ENCODE measurements around the gene ADGRG6. TPM values are rescaled to one million over a fixed set of nuclear protein-coding genes. Genes with fewer than 3 reads are reported as not detected.

The ADGRG6 gene
- total RNA-seq, 2 donors from 2014 or later = 0.18 to 0.25 TPM

DNA sequence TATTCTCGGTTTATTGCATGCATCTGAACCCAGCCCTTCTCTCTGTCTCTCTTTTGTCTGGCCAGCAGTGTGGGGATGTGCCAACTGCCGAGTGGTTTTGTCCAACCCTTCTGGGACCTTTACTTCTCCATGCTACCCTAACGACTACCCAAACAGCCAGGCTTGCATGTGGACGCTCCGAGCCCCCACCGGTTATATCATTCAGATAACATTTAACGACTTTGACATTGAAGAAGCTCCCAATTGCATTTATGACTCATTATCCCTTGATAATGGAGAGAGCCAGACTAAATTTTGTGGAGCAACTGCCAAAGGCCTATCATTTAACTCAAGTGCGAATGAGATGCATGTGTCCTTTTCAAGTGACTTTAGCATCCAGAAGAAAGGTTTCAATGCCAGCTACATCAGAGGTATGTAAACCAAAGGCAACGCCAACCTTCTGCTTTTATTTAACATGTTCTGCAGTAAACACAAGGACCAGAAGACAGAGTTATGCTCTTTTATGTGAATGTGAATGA, 65.8 kb downstream of the ADGRG6 start:
- H3K36me3 Mint-ChIP-seq (ENCODE audit: low read depth) = no peaks in the 10 kb centered on the region
- H3K4me1 Mint-ChIP-seq = no peaks in the 10 kb centered on the region
- no peak for DNase-seq
- peaks cover 21% of the 10 kb centered on the region for H3K27me3 Mint-ChIP-seq
- no peak for ATAC-seq
- no peak overlapping the region for H3K4me3 Mint-ChIP-seq
- H3K9me3 ChIP-seq (ENCODE audit: control insufficient read depth, low read length, poor library complexity, severe bottlenecking) = no peaks in the 10 kb centered on the region
- H3K27ac Mint-ChIP-seq = no peak overlapping the region

DNA sequence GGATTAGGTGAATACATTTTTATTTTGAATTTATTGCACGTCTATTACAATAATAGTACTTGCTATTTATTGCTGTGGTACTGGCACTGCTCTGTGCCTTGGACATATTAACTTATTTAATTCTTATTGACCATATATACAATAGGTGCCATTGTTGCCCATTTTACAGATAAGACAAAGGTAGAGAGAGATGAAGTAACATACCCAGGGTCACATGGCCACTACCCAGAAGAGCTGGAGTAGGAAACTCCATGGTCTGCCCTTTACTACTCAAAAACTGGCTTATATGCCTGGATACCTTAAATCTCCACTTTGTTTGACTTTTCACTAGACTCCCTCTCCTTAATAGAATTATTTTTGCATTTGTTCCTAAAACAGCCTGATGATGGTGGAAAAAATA, 67.5 kb downstream of the ADGRG6 start:
- H3K27me3 Mint-ChIP-seq = peaks cover 21% of the 10 kb centered on the region
- no peak overlapping the region for H3K27ac Mint-ChIP-seq
- no peaks in the 10 kb centered on the region for H3K36me3 Mint-ChIP-seq (ENCODE audit: low read depth)
- DNase-seq (no peak), ATAC-seq (no peak)
- no peaks in the 10 kb centered on the region for H3K4me1 Mint-ChIP-seq
- H3K4me3 Mint-ChIP-seq = no peak overlapping the region
- no peaks in the 10 kb centered on the region for H3K9me3 ChIP-seq (ENCODE audit: control insufficient read depth, low read length, poor library complexity, severe bottlenecking)

DNA sequence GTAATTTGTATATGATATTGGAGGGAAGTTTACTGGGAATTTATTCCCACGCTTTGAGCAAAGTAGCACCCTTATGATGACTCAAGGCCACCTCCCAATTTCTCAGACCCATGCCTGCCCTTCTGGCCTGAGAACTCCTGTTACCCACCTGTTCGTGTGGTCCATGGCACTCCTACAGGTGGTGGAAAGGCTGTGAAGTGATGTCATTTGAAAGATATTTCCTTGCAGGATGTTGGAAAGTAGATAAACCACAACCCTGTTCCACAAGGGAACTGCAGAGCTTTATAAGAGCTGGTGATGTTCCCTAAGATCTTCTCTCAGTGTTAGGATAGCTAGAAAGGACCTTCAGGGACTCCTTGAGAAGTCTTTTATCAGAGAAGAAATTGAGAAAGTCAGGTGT, 70.5 kb downstream of the ADGRG6 start:
- H3K4me3 Mint-ChIP-seq = no peak overlapping the region
- no peaks in the 10 kb centered on the region for H3K36me3 Mint-ChIP-seq (ENCODE audit: low read depth)
- H3K27ac Mint-ChIP-seq = no peak overlapping the region
- no peaks in the 10 kb centered on the region for H3K9me3 ChIP-seq (ENCODE audit: control insufficient read depth, low read length, poor library complexity, severe bottlenecking)
- peaks cover 5% of the 10 kb centered on the region for H3K27me3 Mint-ChIP-seq
- no peaks in the 10 kb centered on the region for H3K4me1 Mint-ChIP-seq
- DNase-seq (no peak), ATAC-seq (no peak)

DNA sequence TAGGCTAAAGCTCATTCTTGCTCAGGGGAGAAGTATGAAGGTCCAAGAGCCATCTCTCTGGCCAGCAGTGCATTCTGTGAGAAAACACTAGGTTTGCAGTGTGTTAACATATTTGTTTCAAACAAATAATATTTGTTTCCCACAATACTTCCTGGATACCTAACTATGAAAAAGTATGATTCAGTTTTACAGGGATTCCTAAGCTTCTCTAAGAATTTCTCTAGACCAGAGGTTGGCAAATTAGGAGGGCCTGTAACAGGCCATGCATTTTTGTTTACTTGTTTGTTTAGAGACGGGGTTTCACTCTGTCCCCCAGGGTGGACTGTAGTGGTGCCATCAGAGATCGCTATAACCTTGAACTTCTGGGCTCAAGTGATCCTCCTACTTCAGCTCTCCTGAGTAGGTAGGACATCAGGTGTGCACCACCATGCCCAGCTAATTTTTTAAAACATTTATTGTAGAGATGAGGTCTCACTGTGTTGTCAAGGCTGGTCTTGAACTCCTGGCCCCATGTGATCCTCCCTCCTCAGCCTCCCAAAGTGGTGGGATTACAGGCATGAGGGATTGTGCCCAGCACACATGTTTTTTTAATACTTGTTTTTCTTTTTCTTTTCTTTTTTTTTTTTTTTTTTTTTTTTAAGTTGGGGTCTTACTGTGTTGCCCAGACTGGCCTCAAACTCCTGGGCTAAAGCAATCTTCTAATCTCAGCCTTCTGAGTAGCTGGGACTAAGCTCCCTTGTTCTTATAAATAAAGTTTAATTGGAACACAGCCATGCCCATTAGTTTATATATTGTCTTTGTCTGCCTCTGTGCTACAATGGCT, 71.7 kb downstream of the ADGRG6 start:
- no peaks in the 10 kb centered on the region for H3K9me3 ChIP-seq (ENCODE audit: control insufficient read depth, low read length, poor library complexity, severe bottlenecking)
- H3K4me3 Mint-ChIP-seq = no peak overlapping the region
- peaks cover 5% of the 10 kb centered on the region for H3K27me3 Mint-ChIP-seq
- ATAC-seq (no peak), DNase-seq (no peak)
- H3K27ac Mint-ChIP-seq = no peak overlapping the region
- H3K4me1 Mint-ChIP-seq = no peaks in the 10 kb centered on the region
- H3K36me3 Mint-ChIP-seq (ENCODE audit: low read depth) = no peaks in the 10 kb centered on the region

DNA sequence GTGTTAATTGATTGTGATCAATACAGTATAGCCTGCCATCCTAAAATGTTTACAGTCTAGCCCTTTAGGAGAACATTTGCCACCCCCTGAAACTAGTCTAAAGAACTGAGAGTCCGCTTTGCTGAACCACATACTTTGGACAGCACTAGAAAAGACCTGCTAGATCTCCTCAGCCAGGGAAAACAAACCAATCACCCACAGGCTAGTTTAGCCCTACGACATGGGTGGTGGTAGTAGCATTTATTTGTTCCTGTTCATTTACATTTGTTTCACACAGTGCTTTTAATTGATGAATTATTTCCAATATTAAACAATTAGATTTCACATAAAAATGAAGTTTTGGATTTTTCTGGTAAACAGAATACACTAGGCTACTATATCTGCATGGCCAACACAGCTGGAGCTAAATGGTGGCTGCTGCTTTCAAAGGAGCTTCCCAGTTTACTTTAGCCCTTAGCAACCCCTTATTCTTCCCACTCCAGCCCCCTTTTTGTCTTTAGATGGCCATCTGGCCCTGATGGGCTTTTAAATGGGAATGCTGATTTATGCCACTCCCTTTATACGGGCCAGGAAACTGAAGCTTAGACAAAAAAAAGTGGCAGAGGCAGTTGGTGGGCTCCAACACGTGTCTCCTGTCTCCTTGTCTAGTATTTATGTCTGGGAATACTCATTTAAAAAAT, 72.4 kb downstream of the ADGRG6 start:
- Mint-ChIP-seq H3K27ac (no peak overlapping the region), H3K4me1 (no peaks in the 10 kb centered on the region), H3K36me3 (ENCODE audit: low read depth) (no peaks in the 10 kb centered on the region), H3K4me3 (no peak overlapping the region), H3K27me3 (peaks cover 11% of the 10 kb centered on the region)
- ATAC-seq (no peak), DNase-seq (no peak)
- no peaks in the 10 kb centered on the region for H3K9me3 ChIP-seq (ENCODE audit: control insufficient read depth, low read length, poor library complexity, severe bottlenecking)

DNA sequence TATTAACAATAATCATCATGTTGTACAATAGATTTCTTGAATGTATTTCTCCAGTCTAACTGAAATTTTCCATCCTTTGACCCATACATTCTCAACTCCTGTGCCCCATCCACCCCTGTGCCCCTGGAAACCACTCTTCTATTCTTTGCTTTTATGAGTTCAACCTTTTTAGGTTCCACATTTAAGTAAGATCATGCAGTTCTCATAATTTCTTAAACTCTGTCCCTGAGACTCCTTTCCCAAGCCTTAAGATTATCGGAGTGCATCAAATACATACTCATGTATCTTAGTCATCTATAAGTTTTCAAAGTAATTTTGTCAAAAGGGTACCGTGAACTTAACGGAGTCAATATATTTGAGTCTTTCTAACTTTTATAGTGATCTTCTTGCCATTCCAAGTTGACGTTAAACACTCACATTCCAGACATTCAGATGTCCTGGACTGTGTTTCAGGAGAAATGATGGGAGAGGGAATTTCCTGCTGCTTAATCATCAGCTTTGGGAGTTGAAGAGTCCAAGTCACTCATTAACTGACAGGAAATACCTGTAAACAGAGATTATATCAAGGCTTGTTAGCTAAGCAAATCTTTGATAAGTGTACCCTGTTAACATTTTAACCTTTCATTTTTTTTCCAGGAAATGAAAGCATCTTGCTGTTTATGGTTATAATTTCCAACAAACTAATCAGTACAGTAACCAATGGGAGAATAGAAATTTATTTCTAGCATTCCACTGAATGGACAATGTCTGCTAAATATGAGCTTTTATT, 73.3 kb downstream of the ADGRG6 start:
- Mint-ChIP-seq H3K27me3 (peaks cover 20% of the 10 kb centered on the region), H3K4me3 (no peak overlapping the region), H3K27ac (no peak overlapping the region), H3K36me3 (ENCODE audit: low read depth) (no peaks in the 10 kb centered on the region), H3K4me1 (no peaks in the 10 kb centered on the region)
- ATAC-seq (no peak), DNase-seq (no peak)
- no peaks in the 10 kb centered on the region for H3K9me3 ChIP-seq (ENCODE audit: control insufficient read depth, low read length, poor library complexity, severe bottlenecking)

DNA sequence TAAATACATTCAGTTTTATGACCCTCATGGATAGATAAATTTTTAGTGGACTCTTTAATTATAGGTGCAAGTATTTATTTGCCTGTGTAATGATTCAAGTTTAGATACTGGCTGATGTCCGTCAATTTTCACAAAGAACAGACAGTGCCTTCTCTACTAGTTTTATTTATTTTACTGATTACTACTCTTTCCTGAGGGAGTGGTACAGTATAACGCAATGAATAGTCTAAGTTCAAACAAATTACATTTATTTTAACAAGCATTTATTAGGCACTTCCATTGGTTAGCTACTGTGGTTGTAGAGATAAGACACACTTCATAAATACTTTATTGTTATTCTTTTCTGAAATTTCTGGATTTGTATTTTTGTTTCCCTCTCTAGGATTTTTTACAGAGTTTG, 74.3 kb downstream of the ADGRG6 start:
- Mint-ChIP-seq H3K27ac (no peak overlapping the region), H3K36me3 (ENCODE audit: low read depth) (no peaks in the 10 kb centered on the region), H3K4me3 (no peak overlapping the region), H3K4me1 (no peaks in the 10 kb centered on the region), H3K27me3 (peaks cover 28% of the 10 kb centered on the region)
- DNase-seq = no peak
- no peaks in the 10 kb centered on the region for H3K9me3 ChIP-seq (ENCODE audit: control insufficient read depth, low read length, poor library complexity, severe bottlenecking)
- no peak for ATAC-seq

DNA sequence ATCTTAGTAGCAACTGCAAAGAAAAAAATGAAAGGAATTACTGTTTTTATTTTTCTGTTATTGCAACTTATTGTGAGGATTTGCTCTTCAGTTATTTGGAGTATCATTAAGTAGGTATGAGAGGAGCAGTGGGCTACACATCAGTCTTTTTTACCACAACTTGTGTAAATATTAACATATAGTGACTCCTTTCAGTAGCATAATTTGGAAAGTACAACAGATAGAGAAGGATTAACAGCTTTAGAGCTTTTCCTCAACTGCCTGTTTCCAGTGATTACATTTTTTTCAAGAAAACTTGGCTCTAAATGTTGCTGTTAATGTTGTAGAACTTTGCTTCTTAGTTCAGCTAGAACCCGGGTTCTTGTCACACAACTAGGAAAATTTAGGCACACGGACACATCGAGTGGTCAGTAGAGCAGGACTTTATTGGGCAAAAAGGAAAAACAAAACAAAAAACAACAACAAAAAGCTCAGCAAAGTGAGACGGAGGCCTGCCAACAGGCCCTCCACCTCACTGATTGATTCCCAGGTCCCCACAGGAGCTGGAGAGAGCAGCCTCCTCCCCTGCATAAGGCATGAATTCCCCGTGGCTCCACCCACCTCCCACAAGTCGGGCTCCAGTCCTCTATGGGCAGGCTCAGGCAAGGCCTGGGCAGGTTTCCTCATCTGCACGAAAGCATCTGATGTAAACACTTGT, 75.1 kb downstream of the ADGRG6 start:
- no peak overlapping the region for H3K27ac Mint-ChIP-seq
- ATAC-seq = no peak

DNA sequence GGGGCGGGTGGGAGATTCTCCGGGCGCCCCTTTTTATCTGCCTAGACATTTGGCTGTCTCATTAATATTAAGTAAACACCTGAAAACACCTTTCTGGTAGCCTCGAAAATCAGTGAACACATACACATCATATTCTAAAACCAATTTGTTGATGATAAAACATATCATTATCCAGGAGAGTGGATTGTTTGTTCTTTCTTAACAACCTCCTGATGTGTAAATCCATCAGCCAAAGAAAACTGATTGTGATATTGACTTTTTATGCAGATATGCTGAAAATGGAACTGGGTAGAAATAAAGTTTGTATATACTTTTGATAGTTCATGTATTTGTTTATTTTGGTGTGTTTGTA, 75.7 kb downstream of the ADGRG6 start:
- DNase-seq = no peak
- Mint-ChIP-seq H3K27ac (no peak overlapping the region), H3K4me1 (no peaks in the 10 kb centered on the region), H3K27me3 (peaks cover 33% of the 10 kb centered on the region), H3K4me3 (no peak overlapping the region), H3K36me3 (ENCODE audit: low read depth) (no peaks in the 10 kb centered on the region)
- no peaks in the 10 kb centered on the region for H3K9me3 ChIP-seq (ENCODE audit: control insufficient read depth, low read length, poor library complexity, severe bottlenecking)
- no peak for ATAC-seq

More for the DNA sequence above, 75.1 kb downstream of the ADGRG6 start:
- H3K9me3 ChIP-seq (ENCODE audit: control insufficient read depth, low read length, poor library complexity, severe bottlenecking) = no peaks in the 10 kb centered on the region
- Mint-ChIP-seq H3K27me3 (peaks cover 31% of the 10 kb centered on the region), H3K4me1 (no peaks in the 10 kb centered on the region), H3K36me3 (ENCODE audit: low read depth) (no peaks in the 10 kb centered on the region), H3K4me3 (no peak overlapping the region)
- DNase-seq = no peak

DNA sequence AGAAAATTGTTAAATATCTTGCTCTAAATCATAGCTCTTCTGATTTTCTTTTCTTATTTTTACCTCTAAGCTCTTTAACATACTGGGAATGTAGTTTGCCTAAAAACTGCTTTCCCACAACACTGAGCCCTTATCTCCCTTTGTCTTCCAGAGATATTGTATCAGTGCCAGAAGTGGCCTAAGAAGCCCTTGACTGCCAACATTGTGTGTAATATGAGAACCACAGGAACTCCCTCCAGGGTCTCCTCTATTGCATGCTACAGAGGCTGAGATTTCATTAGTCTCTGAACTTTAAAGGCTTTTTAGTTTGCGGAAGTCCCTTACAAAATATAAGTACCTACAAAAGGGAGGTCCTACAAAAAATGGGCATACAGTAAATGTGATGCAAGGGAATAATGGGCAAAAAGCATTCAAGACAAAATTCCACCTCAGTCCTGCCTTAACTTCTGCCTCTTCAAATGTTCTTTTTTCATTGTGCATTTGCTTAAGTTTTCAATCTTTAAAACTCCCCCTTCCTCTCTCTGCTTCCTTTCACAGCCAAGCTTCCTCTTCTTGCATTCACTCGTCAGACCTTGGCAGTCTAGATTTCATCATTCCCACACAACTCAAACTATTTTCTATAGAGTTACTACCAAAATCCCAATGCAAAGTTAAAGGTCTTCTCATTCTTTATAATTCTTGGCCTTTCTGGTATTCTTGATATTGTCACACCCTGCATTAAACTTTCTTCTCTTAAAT, 76.5 kb downstream of the ADGRG6 start:
- no peak for ATAC-seq

DNA sequence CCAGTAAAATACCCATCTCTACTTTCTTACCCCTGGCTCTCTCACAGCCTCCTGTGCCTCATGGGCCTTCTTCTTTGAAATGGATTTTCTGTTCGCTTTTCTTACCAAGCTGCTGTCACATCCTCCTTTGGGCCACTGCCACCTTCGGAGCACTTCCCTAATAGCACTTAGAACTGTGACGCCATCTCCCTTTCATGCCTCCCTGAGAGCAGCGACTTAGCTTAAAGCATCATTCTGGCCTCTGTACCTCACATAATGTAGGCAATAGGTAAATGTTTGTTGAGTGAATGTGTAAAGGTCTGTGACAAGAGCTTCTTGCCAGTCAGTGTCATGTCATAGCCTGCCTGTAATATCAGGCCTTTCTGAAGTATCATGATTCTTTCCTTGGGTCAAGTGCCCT, 78.8 kb downstream of the ADGRG6 start:
- no peak for ATAC-seq
- Mint-ChIP-seq H3K27ac (no peak overlapping the region), H3K4me3 (no peak overlapping the region), H3K4me1 (no peaks in the 10 kb centered on the region), H3K27me3 (peaks cover 33% of the 10 kb centered on the region), H3K36me3 (ENCODE audit: low read depth) (no peaks in the 10 kb centered on the region)
- H3K9me3 ChIP-seq (ENCODE audit: control insufficient read depth, low read length, poor library complexity, severe bottlenecking) = no peaks in the 10 kb centered on the region
- DNase-seq = no peak

More for the DNA sequence above, 76.5 kb downstream of the ADGRG6 start:
- H3K36me3 Mint-ChIP-seq (ENCODE audit: low read depth) = no peaks in the 10 kb centered on the region
- no peak for DNase-seq
- peaks cover 33% of the 10 kb centered on the region for H3K27me3 Mint-ChIP-seq
- no peak overlapping the region for H3K4me3 Mint-ChIP-seq
- no peaks in the 10 kb centered on the region for H3K9me3 ChIP-seq (ENCODE audit: control insufficient read depth, low read length, poor library complexity, severe bottlenecking)
- no peak overlapping the region for H3K27ac Mint-ChIP-seq
- no peaks in the 10 kb centered on the region for H3K4me1 Mint-ChIP-seq

DNA sequence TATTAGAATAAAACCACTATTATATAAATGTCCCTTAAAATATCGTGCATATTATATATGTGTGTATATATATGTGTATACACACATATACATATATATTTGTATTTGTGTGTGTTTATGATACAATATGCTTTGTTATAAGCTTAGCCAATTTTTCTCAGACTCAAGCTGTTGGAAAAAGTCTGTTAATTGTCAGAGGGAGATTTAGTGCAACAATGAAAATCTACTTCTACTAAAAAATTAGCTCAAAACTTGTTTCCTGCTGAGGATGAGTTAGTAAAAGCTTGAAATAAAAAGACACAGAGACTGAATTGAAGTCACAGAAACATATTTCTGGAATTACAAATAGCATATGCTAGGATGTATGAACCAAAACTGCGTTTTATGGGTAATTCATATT, 79.4 kb downstream of the ADGRG6 start:
- H3K27ac Mint-ChIP-seq = no peak overlapping the region
- H3K4me1 Mint-ChIP-seq = no peaks in the 10 kb centered on the region
- DNase-seq (no peak), ATAC-seq (no peak)
- peaks cover 33% of the 10 kb centered on the region for H3K27me3 Mint-ChIP-seq
- no peaks in the 10 kb centered on the region for H3K36me3 Mint-ChIP-seq (ENCODE audit: low read depth)
- H3K4me3 Mint-ChIP-seq = no peak overlapping the region
- H3K9me3 ChIP-seq (ENCODE audit: control insufficient read depth, low read length, poor library complexity, severe bottlenecking) = no peaks in the 10 kb centered on the region
